DOHH2 (cell line): Measurements from ENCODE around the gene ST6GAL1.
"Not testable (repeated sequence)": the region's sequence is repeated elsewhere in the genome, so short reads cannot be mapped to it uniquely, and the experiment has no call there.

Experiments
- H3F3A ChIP-seq: fragments of 200-600 bp; sonication (generic), shearing (Covaris generic); 2 replicates; pipeline ENCODE4 v1.6.0; 2016; ENCODE audit warnings: antibody characterized with exemption, mild to moderate bottlenecking; ENCODE audit not compliant: control insufficient read depth, insufficient read depth
- H3K27ac ChIP-seq: fragments of 200-600 bp; sonication (generic); 2 replicates; pipeline ENCODE4 v1.5.1; 2014; ENCODE audit warnings: low read depth, mild to moderate bottlenecking, low read length, moderate library complexity
- H3K27me3 ChIP-seq: fragments of 200-600 bp; sonication (generic); 2 replicates; pipeline ENCODE4 v1.6.1; 2014; ENCODE audit warnings: mild to moderate bottlenecking, low read length, mixed read lengths; ENCODE audit not compliant: control insufficient read depth
- H3K36me3 ChIP-seq: fragments of 200-600 bp; sonication (generic); 2 replicates; pipeline ENCODE4 v1.6.1; 2014; ENCODE audit warnings: mild to moderate bottlenecking, low read length, moderate library complexity, mixed read lengths; ENCODE audit not compliant: control insufficient read depth
- H3K4me1 ChIP-seq: fragments of 200-600 bp; sonication (generic); 2 replicates; pipeline ENCODE4 v1.6.1; 2014; ENCODE audit warnings: mild to moderate bottlenecking, low read length, mixed read lengths; ENCODE audit not compliant: control insufficient read depth
- H3K4me2 ChIP-seq: fragments of 200-600 bp; sonication (generic); 2 replicates; pipeline ENCODE4 v1.6.0; 2014; ENCODE audit warnings: mild to moderate bottlenecking, low read length, moderate library complexity
- H3K4me3 ChIP-seq: fragments of 200-600 bp; sonication (generic); 2 replicates; pipeline ENCODE4 v1.5.1; 2014; ENCODE audit warnings: mild to moderate bottlenecking, low read length, mixed read lengths
- H3K79me2 ChIP-seq: fragments of 200-600 bp; sonication (generic); 2 replicates; pipeline ENCODE4 v1.6.1; 2014; ENCODE audit warnings: mild to moderate bottlenecking, low read length, mixed read lengths; ENCODE audit not compliant: control insufficient read depth
- H3K9me2 ChIP-seq: fragments of 200-600 bp; sonication (generic); replicated peaks from 2 replicates; pipeline ENCODE4 v1.6.1; 2014; ENCODE audit warnings: mild to moderate bottlenecking, low read length, mixed read lengths; ENCODE audit not compliant: control insufficient read depth
- H3K9me3 ChIP-seq: fragments of 200-600 bp; sonication (generic); 2 replicates; pipeline ENCODE4 v1.6.1; 2014; ENCODE audit warnings: antibody characterized with exemption, low read length, mixed read lengths; ENCODE audit not compliant: control insufficient read depth, insufficient read depth
- H4K20me1 ChIP-seq: fragments of 200-600 bp; sonication (generic); 2 replicates; pipeline ENCODE4 v1.6.0; 2014; ENCODE audit warnings: low read depth, mild to moderate bottlenecking, antibody characterized with exemption, low read length, moderate library complexity; ENCODE audit not compliant: control insufficient read depth, insufficient read depth
- EZH2phosphoT487 ChIP-seq: fragments of 200-600 bp; sonication (generic); IDR thresholded peaks from 2 replicates; pipeline ENCODE4 v1.6.1; 2017; ENCODE audit warnings: borderline replicate concordance, mild to moderate bottlenecking, antibody characterized with exemption, low read length, moderate library complexity, mixed read lengths
- TF ChIP-seq, protein P1 (sequence below): fragments of 200-600 bp; sonication (generic); IDR thresholded peaks from one replicate; pipeline ENCODE4 v1.5.1; 2014; ENCODE audit warnings: antibody characterized with exemption, mild to moderate bottlenecking, low read depth, low read length; ENCODE audit not compliant: poor library complexity, severe bottlenecking

The ST6GAL1 gene

DNA sequence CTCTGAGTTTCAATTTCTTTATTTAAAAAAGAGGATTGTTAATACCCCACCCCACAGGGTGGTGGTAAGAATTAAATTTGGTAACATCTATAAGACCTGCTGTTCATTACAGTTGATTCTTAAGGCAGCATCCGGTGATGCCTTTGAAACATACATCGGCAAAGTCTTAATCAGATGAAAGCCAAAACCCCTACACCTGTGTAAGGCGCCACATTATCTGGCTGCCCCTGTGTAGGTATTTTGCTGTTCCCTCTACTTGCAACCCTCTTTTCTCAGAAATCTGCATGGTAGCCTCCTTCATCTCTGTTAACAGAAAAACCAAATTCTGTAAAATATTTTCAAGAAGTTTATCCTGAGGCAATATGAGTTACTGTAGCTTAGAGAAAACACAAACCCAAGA is 90.0 kb downstream of the ST6GAL1 start:
- Histone ChIP-seq H3K27me3 (no peaks in the 10 kb centered on the region), H3K36me3 (peaks cover 76% of the 10 kb centered on the region), H3K27ac (peak overlapping the region; percentile 98), H3K9me2 (no peaks in the 10 kb centered on the region), H3K79me2 (peaks cover 92% of the 10 kb centered on the region), H3F3A (peaks cover 51% of the 10 kb centered on the region), H3K9me3 (no peaks in the 10 kb centered on the region), H3K4me1 (peaks cover 92% of the 10 kb centered on the region), H4K20me1 (no peaks in the 10 kb centered on the region), H3K4me2 (peak overlapping the region; percentile 85), H3K4me3 (peak overlapping the region; percentile 77)
- TF ChIP-seq, protein P1, sequence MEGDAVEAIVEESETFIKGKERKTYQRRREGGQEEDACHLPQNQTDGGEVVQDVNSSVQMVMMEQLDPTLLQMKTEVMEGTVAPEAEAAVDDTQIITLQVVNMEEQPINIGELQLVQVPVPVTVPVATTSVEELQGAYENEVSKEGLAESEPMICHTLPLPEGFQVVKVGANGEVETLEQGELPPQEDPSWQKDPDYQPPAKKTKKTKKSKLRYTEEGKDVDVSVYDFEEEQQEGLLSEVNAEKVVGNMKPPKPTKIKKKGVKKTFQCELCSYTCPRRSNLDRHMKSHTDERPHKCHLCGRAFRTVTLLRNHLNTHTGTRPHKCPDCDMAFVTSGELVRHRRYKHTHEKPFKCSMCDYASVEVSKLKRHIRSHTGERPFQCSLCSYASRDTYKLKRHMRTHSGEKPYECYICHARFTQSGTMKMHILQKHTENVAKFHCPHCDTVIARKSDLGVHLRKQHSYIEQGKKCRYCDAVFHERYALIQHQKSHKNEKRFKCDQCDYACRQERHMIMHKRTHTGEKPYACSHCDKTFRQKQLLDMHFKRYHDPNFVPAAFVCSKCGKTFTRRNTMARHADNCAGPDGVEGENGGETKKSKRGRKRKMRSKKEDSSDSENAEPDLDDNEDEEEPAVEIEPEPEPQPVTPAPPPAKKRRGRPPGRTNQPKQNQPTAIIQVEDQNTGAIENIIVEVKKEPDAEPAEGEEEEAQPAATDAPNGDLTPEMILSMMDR, result no peak
- TF ChIP-seq EZH2phosphoT487, result no peak

DNA sequence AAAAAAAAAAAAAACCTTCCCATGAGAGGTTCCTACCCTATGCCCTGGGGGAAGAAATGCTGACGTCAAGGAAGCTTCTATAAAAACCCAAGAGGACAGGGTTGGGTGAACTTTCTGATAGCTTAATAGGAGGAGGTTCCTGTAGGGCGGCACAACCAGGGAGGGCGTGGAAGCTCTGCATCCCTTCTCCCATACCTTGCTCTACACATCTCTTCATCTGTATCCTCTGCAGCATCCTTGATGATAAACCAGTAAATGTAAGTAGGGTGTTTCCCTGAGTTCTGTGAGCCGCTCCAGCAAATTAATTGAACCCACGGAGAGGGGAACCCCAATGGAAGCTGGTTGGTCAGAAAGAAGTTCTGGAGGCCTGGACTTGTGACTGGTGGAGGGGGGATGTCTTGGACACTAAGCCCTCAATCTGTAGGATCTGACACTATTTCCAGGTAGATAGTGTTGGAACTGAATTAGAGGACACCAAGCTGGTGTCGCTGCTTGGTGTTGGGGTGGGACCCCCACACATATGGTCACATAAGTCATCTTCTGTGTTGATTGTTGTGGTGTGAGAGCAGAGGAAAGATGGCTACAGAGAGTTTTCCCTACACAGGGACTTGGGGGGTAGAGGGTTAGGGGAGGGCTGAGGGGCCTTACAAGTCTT is 91.5 kb downstream of the ST6GAL1 start:
- H3K9me2 ChIP-seq, result no peaks in the 10 kb centered on the region
- peak overlapping the region; percentile 77 for H3K4me3 ChIP-seq

DNA sequence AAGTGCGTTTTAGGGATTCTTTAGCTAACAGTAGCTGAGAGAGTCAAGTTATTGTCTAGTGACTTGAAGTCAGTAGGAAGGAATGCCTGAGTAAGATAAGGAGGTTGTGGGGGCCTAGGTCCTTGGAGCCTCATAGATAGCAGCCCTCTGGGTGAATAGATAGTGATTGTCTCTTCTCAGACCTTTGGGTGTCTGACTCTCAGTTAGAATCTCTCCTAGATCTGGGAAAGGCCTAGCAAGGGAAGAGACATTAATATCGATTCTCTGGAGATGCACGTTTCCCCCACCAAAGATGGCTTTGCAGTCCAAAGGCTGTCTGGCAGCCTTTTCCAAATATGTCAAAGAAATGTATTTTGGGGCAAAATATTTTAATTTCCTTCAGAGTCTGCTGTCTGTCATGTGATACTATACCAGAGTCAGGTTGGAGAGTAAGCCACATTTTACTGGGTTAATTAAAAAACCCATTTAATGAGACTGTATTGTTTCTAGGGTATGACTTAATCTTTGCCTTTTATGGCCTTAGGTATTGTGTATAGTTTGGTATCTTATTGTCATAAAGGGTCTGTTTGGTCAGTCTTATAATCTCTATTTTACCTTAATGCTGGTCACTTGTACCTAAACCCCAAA is 92.2 kb downstream of the ST6GAL1 start:
- no peaks in the 10 kb centered on the region for H3K27me3 ChIP-seq
- no peak for TF ChIP-seq EZH2phosphoT487
- TF ChIP-seq, protein P1, result no peak
- no peaks in the 10 kb centered on the region for H3K9me3 ChIP-seq
- peaks cover 91% of the 10 kb centered on the region for H3K79me2 ChIP-seq
- H3K4me2 ChIP-seq, result peak overlapping the region; percentile 85
- peak overlapping the region; percentile 98 for H3K27ac ChIP-seq
- peak overlapping the region; percentile 77 for H3K4me3 ChIP-seq
- H3F3A ChIP-seq, result peaks cover 53% of the 10 kb centered on the region
- no peaks in the 10 kb centered on the region for H3K9me2 ChIP-seq
- H3K4me1 ChIP-seq, result peaks cover 90% of the 10 kb centered on the region
- H3K36me3 ChIP-seq, result peaks cover 75% of the 10 kb centered on the region
- no peaks in the 10 kb centered on the region for H4K20me1 ChIP-seq

More for the DNA sequence above, 91.5 kb downstream of the ST6GAL1 start:
- peaks cover 90% of the 10 kb centered on the region for H3K4me1 ChIP-seq
- H3K79me2 ChIP-seq, result peaks cover 91% of the 10 kb centered on the region
- TF ChIP-seq, protein P1, result no peak
- no peak for TF ChIP-seq EZH2phosphoT487
- peaks cover 51% of the 10 kb centered on the region for H3F3A ChIP-seq
- H3K36me3 ChIP-seq, result peaks cover 76% of the 10 kb centered on the region
- no peaks in the 10 kb centered on the region for H4K20me1 ChIP-seq
- peak overlapping the region; percentile 98 for H3K27ac ChIP-seq
- no peaks in the 10 kb centered on the region for H3K9me3 ChIP-seq
- H3K27me3 ChIP-seq, result no peaks in the 10 kb centered on the region
- H3K4me2 ChIP-seq, result peak overlapping the region; percentile 85

DNA sequence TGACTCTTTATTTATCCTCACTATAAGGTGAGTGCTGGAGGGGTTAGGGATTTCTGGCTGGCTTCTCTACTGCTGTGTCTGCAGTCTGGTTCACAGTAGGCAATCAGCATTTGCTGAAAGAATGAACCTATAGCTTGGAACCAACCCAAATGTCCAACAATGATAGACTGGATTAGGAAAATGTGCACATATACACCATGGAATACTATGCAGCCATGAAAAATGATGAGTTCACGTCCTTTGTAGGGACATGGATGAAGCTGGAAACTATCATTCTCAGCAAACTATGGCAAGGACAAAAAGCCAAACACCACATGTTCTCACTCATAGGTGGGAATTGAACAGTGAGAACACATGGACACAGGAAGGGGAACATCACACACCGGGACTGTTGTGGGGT is 93.0 kb downstream of the ST6GAL1 start:
- not testable (repeated sequence) for H4K20me1 ChIP-seq, H3K27me3 ChIP-seq, H3K9me3 ChIP-seq, H3K9me2 ChIP-seq
- H3K4me3 ChIP-seq, result peak overlapping the region; percentile 77
- H3F3A ChIP-seq, result peaks cover 57% of the 10 kb centered on the region
- H3K27ac ChIP-seq, result peak overlapping the region; percentile 98
- H3K79me2 ChIP-seq, result peaks cover 91% of the 10 kb centered on the region
- H3K36me3 ChIP-seq, result peaks cover 76% of the 10 kb centered on the region
- H3K4me1 ChIP-seq, result peaks cover 90% of the 10 kb centered on the region
- H3K4me2 ChIP-seq, result peak overlapping the region; percentile 85
